HG03039 (cell line): ENCODE data around the gene RNF207.

ENCODE experiments used
- ATAC-seq: cut with Tn5 transposase; IDR thresholded peaks from one replicate; pipeline ENCODE4 v1.9.1; 2021; ENCODE audit warnings: mild to moderate bottlenecking, moderate library complexity; ENCODE audit not compliant: unreplicated experiment

Gene RNF207

GRCh38 chr1:6172549-6172948 is 33.4 kb upstream of the RNF207 start:
- no peak for ATAC-seq

GRCh38 chr1:6174621-6175410 is 31.1 kb upstream of the RNF207 start:
- ATAC-seq: no peak

GRCh38 chr1:6175411-6175828 is 30.5 kb upstream of the RNF207 start:
- no peak for ATAC-seq

GRCh38 chr1:6176779-6177178 is 29.1 kb upstream of the RNF207 start:
- no peak for ATAC-seq

- ATAC-seq: no peak
Measured at GRCh38 chr1:6177681-6178380, 28.1 kb upstream of the RNF207 start.

- no peak for ATAC-seq
Measured at GRCh38 chr1:6178751-6179563, 27.0 kb upstream of the RNF207 start.

- ATAC-seq: no peak
Measured at GRCh38 chr1:6179564-6180175, 26.2 kb upstream of the RNF207 start.

- no peak for ATAC-seq
Measured at GRCh38 chr1:6180268-6180706, 25.6 kb upstream of the RNF207 start, which contains the start of gene CHD5. CHD5 (minus strand) TSS chr1:6180321; CDS start chr1:6180023, 298 bp downstream.

- no peak for ATAC-seq
Measured at GRCh38 chr1:6180707-6181311, 25.1 kb upstream of the RNF207 start.

GRCh38 chr1:6181347-6181770 is 24.6 kb upstream of the RNF207 start:
- ATAC-seq: no peak

GRCh38 chr1:6183520-6183989 is 22.4 kb upstream of the RNF207 start:
- no peak for ATAC-seq

- ATAC-seq: no peak
Measured at GRCh38 chr1:6184083-6184783, 21.7 kb upstream of the RNF207 start.

GRCh38 chr1:6185151-6185550 is 20.8 kb upstream of the RNF207 start:
- no peak for ATAC-seq

GRCh38 chr1:6185635-6186382 is 20.1 kb upstream of the RNF207 start:
- no peak for ATAC-seq

- ATAC-seq: no peak
Measured at GRCh38 chr1:6188466-6188865, 17.5 kb upstream of the RNF207 start.

- no peak for ATAC-seq
Measured at GRCh38 chr1:6191968-6192367, 14.0 kb upstream of the RNF207 start.

- no peak for ATAC-seq
Measured at GRCh38 chr1:6197746-6198427, 8.0 kb upstream of the RNF207 start.

GRCh38 chr1:6198646-6199297 is 7.1 kb upstream of the RNF207 start:
- ATAC-seq: no peak
